Measurements from ENCODE around the gene KCNJ1. TPM values are rescaled to one million over a fixed set of nuclear protein-coding genes. Genes with fewer than 3 reads are reported as not detected.
A peak's percentile ranks its signal among the peaks of the same experiment; 100 is the strongest.

KCNJ1 gene
- not detected in 2 replicates for total RNA-seq
- polyA plus RNA-seq, result not detected in 2 replicates

- H3K4me3 ChIP-seq, result no peak within 1 kb of the TSS
Observed at GRCh38 chr11:128867277-128867676, at the start of gene KCNJ1. Gene KCNJ1 (minus strand): TSS chr11:128867296. CDS start chr11:128840243, 27,053 bp downstream.

GRCh38 chr11:128916681-128917080 lies 49.6 kb upstream of the KCNJ1 start:
- DNase-seq (ENCODE audit: low read depth in 1 of 2, low spot score in 1 of 2), result no peak
- peaks cover 14% of the 10 kb centered on the region for H3K4me1 ChIP-seq (ENCODE audit: low read depth)
- no peak for TF ChIP-seq CTCF (IDR thresholded peaks at IDR 0.05; ENCODE audit: low read depth, low read length)
- no peak overlapping the region for H3K27ac ChIP-seq
- no peak overlapping the region for H3K4me3 ChIP-seq
- H3K27me3 ChIP-seq, result no peaks in the 10 kb centered on the region
- no peaks in the 10 kb centered on the region for H3K9me3 ChIP-seq (ENCODE audit: low read depth)
- H3K36me3 ChIP-seq, result peaks cover 29% of the 10 kb centered on the region

More at GRCh38 chr11:128867277-128867676, at the start of gene KCNJ1:
- Histone ChIP-seq H3K9me3 (ENCODE audit: low read depth) (no peaks in the 10 kb centered on the region), H3K36me3 (no peaks in the 10 kb centered on the region), H3K27me3 (peaks cover 12% of the 10 kb centered on the region), H3K27ac (no peak within 1 kb of the TSS), H3K4me1 (ENCODE audit: low read depth) (no peaks in the 10 kb centered on the region)
- no peak for DNase-seq (ENCODE audit: low read depth in 1 of 2, low spot score in 1 of 2)
- TF ChIP-seq CTCF (IDR thresholded peaks at IDR 0.05; ENCODE audit: low read depth, low read length), result no peak

GRCh38 chr11:128916037-128916572 lies 49.0 kb upstream of the KCNJ1 start:
- H3K9me3 ChIP-seq (ENCODE audit: low read depth), result no peaks in the 10 kb centered on the region
- H3K27ac ChIP-seq, result no peak overlapping the region
- no peak for TF ChIP-seq CTCF (IDR thresholded peaks at IDR 0.05; ENCODE audit: low read depth, low read length)
- H3K4me3 ChIP-seq, result no peak overlapping the region
- peaks cover 14% of the 10 kb centered on the region for H3K4me1 ChIP-seq (ENCODE audit: low read depth)
- peaks cover 34% of the 10 kb centered on the region for H3K36me3 ChIP-seq
- no peak for DNase-seq (ENCODE audit: low read depth in 1 of 2, low spot score in 1 of 2)
- no peaks in the 10 kb centered on the region for H3K27me3 ChIP-seq

GRCh38 chr11:128915149-128915521 lies 48.0 kb upstream of the KCNJ1 start:
- Histone ChIP-seq H3K4me1 (ENCODE audit: low read depth) (peaks cover 14% of the 10 kb centered on the region), H3K9me3 (ENCODE audit: low read depth) (no peaks in the 10 kb centered on the region), H3K27me3 (no peaks in the 10 kb centered on the region), H3K36me3 (peaks cover 34% of the 10 kb centered on the region), H3K4me3 (no peak overlapping the region), H3K27ac (peak overlapping the region; percentile 61)
- peak in 1 of 2 donors; percentile 53 for DNase-seq (ENCODE audit: low read depth in 1 of 2, low spot score in 1 of 2)
- no peak for TF ChIP-seq CTCF (IDR thresholded peaks at IDR 0.05; ENCODE audit: low read depth, low read length)

- Histone ChIP-seq H3K4me1 (ENCODE audit: low read depth) (peaks cover 14% of the 10 kb centered on the region), H3K9me3 (ENCODE audit: low read depth) (no peaks in the 10 kb centered on the region), H3K36me3 (peaks cover 34% of the 10 kb centered on the region), H3K4me3 (no peak overlapping the region), H3K27ac (peak overlapping the region; percentile 61), H3K27me3 (no peaks in the 10 kb centered on the region)
- no peak for DNase-seq (ENCODE audit: low read depth in 1 of 2, low spot score in 1 of 2)
- no peak for TF ChIP-seq CTCF (IDR thresholded peaks at IDR 0.05; ENCODE audit: low read depth, low read length)
Observed at GRCh38 chr11:128914216-128915148, 47.4 kb upstream of the KCNJ1 start.

Measured in cardiac muscle cell (in vitro differentiated cells and primary cell).